Measurements from ENCODE around the gene PLA2G6. TPM values are rescaled to one million over a fixed set of nuclear protein-coding genes. Genes with fewer than 3 reads are reported as not detected.

PLA2G6 gene
- total and polyA plus RNA-seq, 2 of the 13 experiments (the other 11 are each of a cell fraction or from before 2014, with no cell fraction given), result 4.8 to 11.5 TPM

- TF ChIP-seq ZEB1 (IDR thresholded peaks at IDR 0.05; ENCODE audit: insufficient replicate concordance, low read depth), result no peak
- TF ChIP-seq KLF12 (CRISPR knock-in tag; IDR thresholded peaks at IDR 0.05; ENCODE audit: borderline replicate concordance), result no peak
- TF ChIP-seq THAP11 (CRISPR knock-in tag; IDR thresholded peaks at IDR 0.05), result no peak; the same call in 1 of the 2 replicates
- TF ChIP-seq PCBP2 (optimal IDR thresholded peaks at IDR 0.05; ENCODE audit: low read depth, low read length, poor library complexity, severe bottlenecking), result peak; percentile 48
- TF ChIP-seq ISX (CRISPR knock-in tag; conservative IDR thresholded peaks at IDR 0.05), result no peak
- TF ChIP-seq ZNF367 (CRISPR knock-in tag; IDR thresholded peaks at IDR 0.05; ENCODE audit: borderline replicate concordance), result no peak
- TF ChIP-seq KLF6 (CRISPR knock-in tag; IDR thresholded peaks at IDR 0.05), result no peak
- no peak for TF ChIP-seq MYC (CRISPR knock-in tag; IDR thresholded peaks at IDR 0.05; ENCODE audit: borderline replicate concordance)
- TF ChIP-seq SRSF1 (optimal IDR thresholded peaks at IDR 0.05; ENCODE audit: low read depth, low read length), result no peak
- TF ChIP-seq PHF20 (CRISPR knock-in tag; IDR thresholded peaks at IDR 0.05), result no peak
- no peak for TF ChIP-seq JDP2 (CRISPR knock-in tag; IDR thresholded peaks at IDR 0.05; ENCODE audit: borderline replicate concordance)
- no peak for TF ChIP-seq PCBP1 (IDR thresholded peaks at IDR 0.05; ENCODE audit: borderline replicate concordance, low read depth, low read length)
- no peak for TF ChIP-seq ZNF446 (CRISPR knock-in tag; IDR thresholded peaks at IDR 0.05)
- no peak for TF ChIP-seq ISL2 (CRISPR knock-in tag; IDR thresholded peaks at IDR 0.05)
- no peak for TF ChIP-seq ZNF101 (CRISPR knock-in tag; IDR thresholded peaks at IDR 0.05; ENCODE audit: borderline replicate concordance, low read depth)
- no peak for TF ChIP-seq HIC2 (CRISPR knock-in tag; IDR thresholded peaks at IDR 0.05; ENCODE audit: low read depth)
- TF ChIP-seq AKAP8 (CRISPR knock-in tag; IDR thresholded peaks at IDR 0.05), result no peak
- no peak for TF ChIP-seq POGK (CRISPR knock-in tag; conservative IDR thresholded peaks at IDR 0.05)
- TF ChIP-seq ZNF280B (CRISPR knock-in tag; IDR thresholded peaks at IDR 0.05; ENCODE audit: borderline replicate concordance), result 0 out of 2 replicates have a peak, but pooled peaks have one; percentile 53
- TF ChIP-seq KDM2A (CRISPR knock-in tag; IDR thresholded peaks at IDR 0.05; ENCODE audit: borderline replicate concordance, low read depth), result peak; percentile 25; the same call in 1 of the 2 replicates
Observed at GRCh38 chr22:38180841-38181452, 683 bp downstream of the PLA2G6 start (continued).
